ENCODE results near the gene TAPBPL.

DNA sequence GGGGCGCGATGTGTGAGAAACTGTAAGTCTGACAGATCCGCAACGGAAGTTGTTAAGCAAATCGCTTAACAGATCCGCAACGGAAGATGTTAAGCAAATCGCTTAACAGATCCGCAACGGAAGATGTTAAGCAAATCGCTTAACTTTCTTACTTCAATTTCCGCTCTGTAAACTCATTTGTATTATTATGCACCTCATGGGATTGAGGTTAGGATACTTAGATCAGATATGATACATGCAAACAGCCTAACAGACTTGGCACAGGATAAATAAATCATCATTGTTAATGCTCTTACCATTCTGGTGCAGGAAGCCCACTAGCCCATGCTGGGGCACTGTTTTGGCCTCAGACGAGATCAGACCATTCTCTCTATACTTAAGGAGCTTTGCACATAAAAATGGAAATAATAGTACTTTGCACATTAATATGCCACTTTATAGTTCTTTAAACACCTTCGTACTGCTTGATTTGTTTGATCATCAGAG, 42.5 kb downstream of the TAPBPL start:
- TF ChIP-seq GZF1 (CRISPR knock-in tag; IDR thresholded peaks at IDR 0.05) (no peak), HCFC1 (IDR thresholded peaks at IDR 0.05; ENCODE audit: low read depth, low read length) (no peak), USF2 (IDR thresholded peaks at IDR 0.05; ENCODE audit: low read depth, low read length) (no peak), USF2 (CRISPR knock-in tag; IDR thresholded peaks at IDR 0.05; ENCODE audit: borderline replicate concordance) (no peak), ARNTL (CRISPR knock-in tag; IDR thresholded peaks at IDR 0.05) (no peak), ZNF121 (CRISPR knock-in tag; IDR thresholded peaks at IDR 0.05) (no peak), CEBPG (CRISPR knock-in tag; IDR thresholded peaks at IDR 0.05) (no peak), E2F5 (CRISPR knock-in tag; conservative IDR thresholded peaks at IDR 0.05) (no peak), ZNF431 (CRISPR knock-in tag; IDR thresholded peaks at IDR 0.05; ENCODE audit: borderline replicate concordance, low read depth) (no peak)
- TF ChIP-seq, protein P1, sequence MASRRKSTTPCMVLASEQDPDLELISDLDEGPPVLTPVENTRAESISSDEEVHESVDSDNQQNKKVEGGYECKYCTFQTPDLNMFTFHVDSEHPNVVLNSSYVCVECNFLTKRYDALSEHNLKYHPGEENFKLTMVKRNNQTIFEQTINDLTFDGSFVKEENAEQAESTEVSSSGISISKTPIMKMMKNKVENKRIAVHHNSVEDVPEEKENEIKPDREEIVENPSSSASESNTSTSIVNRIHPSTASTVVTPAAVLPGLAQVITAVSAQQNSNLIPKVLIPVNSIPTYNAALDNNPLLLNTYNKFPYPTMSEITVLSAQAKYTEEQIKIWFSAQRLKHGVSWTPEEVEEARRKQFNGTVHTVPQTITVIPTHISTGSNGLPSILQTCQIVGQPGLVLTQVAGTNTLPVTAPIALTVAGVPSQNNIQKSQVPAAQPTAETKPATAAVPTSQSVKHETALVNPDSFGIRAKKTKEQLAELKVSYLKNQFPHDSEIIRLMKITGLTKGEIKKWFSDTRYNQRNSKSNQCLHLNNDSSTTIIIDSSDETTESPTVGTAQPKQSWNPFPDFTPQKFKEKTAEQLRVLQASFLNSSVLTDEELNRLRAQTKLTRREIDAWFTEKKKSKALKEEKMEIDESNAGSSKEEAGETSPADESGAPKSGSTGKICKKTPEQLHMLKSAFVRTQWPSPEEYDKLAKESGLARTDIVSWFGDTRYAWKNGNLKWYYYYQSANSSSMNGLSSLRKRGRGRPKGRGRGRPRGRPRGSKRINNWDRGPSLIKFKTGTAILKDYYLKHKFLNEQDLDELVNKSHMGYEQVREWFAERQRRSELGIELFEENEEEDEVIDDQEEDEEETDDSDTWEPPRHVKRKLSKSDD (CRISPR knock-in tag; IDR thresholded peaks at IDR 0.05; ENCODE audit: low read depth), result no peak

All from HepG2 (cell line).